Measurements from ENCODE around the gene UBE2V1. TPM values are rescaled to one million over a fixed set of nuclear protein-coding genes. Genes with fewer than 3 reads are reported as not detected.

UBE2V1 gene
- total and polyA plus RNA-seq, 7 donors = 55.0 to 117 (median 80.4) TPM

GRCh38 chr20:50036703-50037102 lies 76.2 kb downstream of the UBE2V1 start:
- H3K36me3 ChIP-seq = no peaks in the 10 kb centered on the region
- 85 to 92% methylated on average over 3 of the region's 3 CpGs for WGBS, 2 donors
- TF ChIP-seq EP300 (IDR thresholded peaks at IDR 0.05) = no peak
- no peak for TF ChIP-seq CTCF (IDR thresholded peaks at IDR 0.05)
- no peak for TF ChIP-seq POLR2AphosphoS5 (IDR thresholded peaks at IDR 0.05)
- no peak for TF ChIP-seq POLR2A (IDR thresholded peaks at IDR 0.05)
- DNase-seq = no peak
- no peaks in the 10 kb centered on the region for H3K27me3 ChIP-seq
- no peaks in the 10 kb centered on the region for H3K9me3 ChIP-seq
- H3K27ac ChIP-seq = no peak overlapping the region
- intact Hi-C loops (cut with DNase I) = no loop called here
- H3K4me3 ChIP-seq = no peak overlapping the region
- peaks cover 0 to 33% (median 25%) of the 10 kb centered on the region in 4 donors for H3K4me1 ChIP-seq

GRCh38 chr20:50034567-50035180 lies 78.3 kb downstream of the UBE2V1 start:
- peak overlapping the region; percentile 58 to 80 (median 69) for H3K27ac ChIP-seq
- no peak overlapping the region for H3K4me3 ChIP-seq
- 88 to 93% methylated on average over 9 of the region's 9 CpGs for WGBS, 2 donors
- TF ChIP-seq POLR2A (IDR thresholded peaks at IDR 0.05) = no peak
- no peak for TF ChIP-seq EP300 (IDR thresholded peaks at IDR 0.05)
- TF ChIP-seq CTCF (IDR thresholded peaks at IDR 0.05) = no peak
- peak in 1 of 4 donors; percentile 14 for TF ChIP-seq POLR2AphosphoS5 (IDR thresholded peaks at IDR 0.05)
- peaks cover 0 to 52% (median 44%) of the 10 kb centered on the region in 4 donors for H3K4me1 ChIP-seq
- H3K9me3 ChIP-seq = no peaks in the 10 kb centered on the region
- peak; percentile 88 for DNase-seq
- H3K27me3 ChIP-seq = no peaks in the 10 kb centered on the region
- H3K36me3 ChIP-seq = no peaks in the 10 kb centered on the region
- intact Hi-C loops (cut with DNase I) = no loop called here

GRCh38 chr20:50032955-50033666 lies 79.8 kb downstream of the UBE2V1 start:
- no peaks in the 10 kb centered on the region for H3K36me3 ChIP-seq
- 95% methylated on average over 9 of the region's 9 CpGs for whole genome bisulfite sequencing, 2 donors
- no peaks in the 10 kb centered on the region for H3K27me3 ChIP-seq
- TF ChIP-seq EP300 (IDR thresholded peaks at IDR 0.05) = no peak
- no peak for TF ChIP-seq POLR2A (IDR thresholded peaks at IDR 0.05)
- no peak for TF ChIP-seq POLR2AphosphoS5 (IDR thresholded peaks at IDR 0.05)
- no peak for TF ChIP-seq CTCF (IDR thresholded peaks at IDR 0.05)
- intact Hi-C loops (cut with DNase I) = no loop called here
- H3K4me3 ChIP-seq = no peak overlapping the region
- peak overlapping the region in 3 of 4 donors; percentile 53 to 80 (median 74) for H3K27ac ChIP-seq
- no peak for DNase-seq
- H3K4me1 ChIP-seq = peaks cover 0 to 59% (median 56%) of the 10 kb centered on the region in 4 donors
- no peaks in the 10 kb centered on the region for H3K9me3 ChIP-seq

Other genes with a start within 250 kb of the UBE2V1 start
- gene SPATA2, start 197.6 kb downstream of the UBE2V1 start, total RNA-seq = 1 to 10 TPM; 2.1 to 4.7 (median 2.7) TPM
- 10 to 100 TPM; 10.7 to 12.5 (median 10.8) TPM for gene SPATA2, start 197.6 kb downstream of the UBE2V1 start, polyA plus RNA-seq
- gene RNF114, start 176.8 kb downstream of the UBE2V1 start, total RNA-seq = 100 to 1,000 TPM; 121 to 151 (median 136) TPM
- 10 to 100 TPM; 59.5 to 61.7 (median 61.0) TPM for gene RNF114, start 176.8 kb downstream of the UBE2V1 start, polyA plus RNA-seq
- gene SNAI1, start 130.2 kb downstream of the UBE2V1 start, total RNA-seq = 1 to 10 TPM; 1.1 to 2.6 (median 1.8) TPM
- gene SNAI1, start 130.2 kb downstream of the UBE2V1 start, polyA plus RNA-seq = 1 to 10 TPM in 1 of 3 donors, under 1 TPM in 2; 0.60 to 2.9 (median 0.69) TPM
- gene PEDS1, start 40.6 kb upstream of the UBE2V1 start, total RNA-seq = 10 to 100 TPM; 19.1 to 27.4 (median 22.6) TPM
- 10 to 100 TPM; 13.8 to 24.2 (median 14.3) TPM for gene PEDS1, start 40.6 kb upstream of the UBE2V1 start, polyA plus RNA-seq
- gene CEBPB, start 77.7 kb upstream of the UBE2V1 start, total RNA-seq = 100 to 1,000 TPM in 2 of 4 donors, 10 to 100 TPM in 2; 53.2 to 173 (median 93.6) TPM
- 10 to 100 TPM in 2 of 3 donors, 1 to 10 TPM in 1; 6.9 to 17.4 (median 12.2) TPM for gene CEBPB, start 77.7 kb upstream of the UBE2V1 start, polyA plus RNA-seq